Urinary bladder (tissue), 4 donors: ENCODE measurements around the gene WDR1. TPM values are rescaled to one million over a fixed set of nuclear protein-coding genes. Genes with fewer than 3 reads are reported as not detected.

Source experiments
- DNase-seq: peaks from one replicate; pipeline ENCODE4 v3.0.0-alpha.2; 2015; ENCODE audit errors: extremely low spot score
- H3K27ac ChIP-seq: one replicate; pipeline ENCODE4 v1.5.1; 2013; ENCODE audit warnings: low read depth, mild to moderate bottlenecking, moderate library complexity
- H3K36me3 ChIP-seq: one replicate; pipeline ENCODE4 v1.6.1; 2013; ENCODE audit warnings: mild to moderate bottlenecking, moderate library complexity; ENCODE audit not compliant: insufficient read depth
- H3K4me1 ChIP-seq: one replicate; pipeline ENCODE4 v1.6.1; 2013; ENCODE audit warnings: mild to moderate bottlenecking, moderate library complexity; ENCODE audit not compliant: insufficient read depth
- H3K4me3 ChIP-seq: one replicate; pipeline ENCODE4 v1.5.1; 2013; ENCODE audit warnings: low read depth, low read length
- WGBS: extraction: QIAGEN DNeasy Blood & Tissue Kit; methylation state at CpG from one replicate; pipeline ENCODE4 v1.1.7; 2013; 5-methylcytosine and 5-hydroxymethylcytosine counted together
- polyA plus RNA-seq: library from polyadenylated mRNA; stranded (reverse); fragments of 200-250 nt; gene quantifications from one replicate; pipeline ENCODE4 v1.2.3, GENCODE V29; 2013
- total RNA-seq: library from RNA; depleted of rRNA; stranded (reverse); fragments of >200 nt; gene quantifications from one replicate; pipeline ENCODE4 v1.2.3, GENCODE V29; 2014
- donor health status: healthy with polysubstance abuse.
- donor health status: healthy.

Gene WDR1
- total and polyA plus RNA-seq, 2 donors: 107 to 361 TPM

- 80% methylated on average over 1 of the region's 1 CpG for WGBS
- no peak for DNase-seq
- no peak overlapping the region for H3K4me3 ChIP-seq
- H3K36me3 ChIP-seq: no peaks in the 10 kb centered on the region
- H3K4me1 ChIP-seq: no peaks in the 10 kb centered on the region
- no peak overlapping the region for H3K27ac ChIP-seq
Observed at GRCh38 chr4:10045481-10045880, 71.1 kb downstream of the WDR1 start.

- Histone ChIP-seq H3K36me3 (no peaks in the 10 kb centered on the region), H3K4me1 (no peaks in the 10 kb centered on the region), H3K4me3 (no peak overlapping the region), H3K27ac (no peak overlapping the region)
- 83% methylated on average over 6 of the region's 6 CpGs for WGBS
- DNase-seq: no peak
Observed at GRCh38 chr4:10041036-10041435, 75.6 kb downstream of the WDR1 start.

- no peak for DNase-seq
- WGBS: 86% methylated on average over 10 of the region's 10 CpGs
- Histone ChIP-seq H3K36me3 (no peaks in the 10 kb centered on the region), H3K4me1 (no peaks in the 10 kb centered on the region), H3K27ac (no peak overlapping the region), H3K4me3 (no peak overlapping the region)
Observed at GRCh38 chr4:10040049-10040892, 76.3 kb downstream of the WDR1 start.

- no peak overlapping the region for H3K4me3 ChIP-seq
- H3K27ac ChIP-seq: no peak overlapping the region
- WGBS: 82% methylated on average over 10 of the region's 10 CpGs
- no peak for DNase-seq
- H3K36me3 ChIP-seq: no peaks in the 10 kb centered on the region
- peaks cover 2% of the 10 kb centered on the region for H3K4me1 ChIP-seq
Observed at GRCh38 chr4:10036807-10037342, 79.7 kb downstream of the WDR1 start.

GRCh38 chr4:10035130-10035529 lies 81.5 kb downstream of the WDR1 start:
- Histone ChIP-seq H3K36me3 (no peaks in the 10 kb centered on the region), H3K4me1 (peaks cover 2% of the 10 kb centered on the region), H3K4me3 (no peak overlapping the region), H3K27ac (no peak overlapping the region)
- no peak for DNase-seq
- WGBS: 75% methylated on average over 6 of the region's 6 CpGs

GRCh38 chr4:10034612-10035104 lies 81.9 kb downstream of the WDR1 start:
- no peak overlapping the region for H3K27ac ChIP-seq
- H3K4me1 ChIP-seq: peaks cover 2% of the 10 kb centered on the region
- no peaks in the 10 kb centered on the region for H3K36me3 ChIP-seq
- 95% methylated on average over 5 of the region's 5 CpGs for WGBS
- no peak for DNase-seq
- H3K4me3 ChIP-seq: no peak overlapping the region

- no peak overlapping the region for H3K27ac ChIP-seq
- WGBS: 77% methylated on average over 10 of the region's 10 CpGs
Observed at GRCh38 chr4:10034136-10034535, 82.5 kb downstream of the WDR1 start.

GRCh38 chr4:10033191-10033881 lies 83.3 kb downstream of the WDR1 start:
- Histone ChIP-seq H3K36me3 (no peaks in the 10 kb centered on the region), H3K4me3 (no peak overlapping the region), H3K27ac (peak overlapping the region; percentile 57), H3K4me1 (peaks cover 2% of the 10 kb centered on the region)
- WGBS: 35% methylated on average over 18 of the region's 18 CpGs
- no peak for DNase-seq

More at GRCh38 chr4:10034136-10034535, 82.5 kb downstream of the WDR1 start:
- Histone ChIP-seq H3K4me3 (no peak overlapping the region), H3K36me3 (no peaks in the 10 kb centered on the region), H3K4me1 (peaks cover 2% of the 10 kb centered on the region)
- no peak for DNase-seq

- peaks cover 2% of the 10 kb centered on the region for H3K4me1 ChIP-seq
- H3K27ac ChIP-seq: no peak overlapping the region
- no peak overlapping the region for H3K4me3 ChIP-seq
- H3K36me3 ChIP-seq: no peaks in the 10 kb centered on the region
- no peak for DNase-seq
- 47% methylated on average over 6 of the region's 6 CpGs for WGBS
Observed at GRCh38 chr4:10032625-10033024, 84.0 kb downstream of the WDR1 start.

GRCh38 chr4:10031668-10032590 lies 84.7 kb downstream of the WDR1 start:
- DNase-seq: no peak
- no peak overlapping the region for H3K4me3 ChIP-seq
- no peaks in the 10 kb centered on the region for H3K36me3 ChIP-seq
- H3K4me1 ChIP-seq: peaks cover 2% of the 10 kb centered on the region
- no peak overlapping the region for H3K27ac ChIP-seq
- WGBS: 52% methylated on average over 10 of the region's 10 CpGs

GRCh38 chr4:10030972-10031667 lies 85.5 kb downstream of the WDR1 start:
- H3K4me1 ChIP-seq: peaks cover 2% of the 10 kb centered on the region
- no peak overlapping the region for H3K27ac ChIP-seq
- H3K4me3 ChIP-seq: no peak overlapping the region
- DNase-seq: no peak
- no peaks in the 10 kb centered on the region for H3K36me3 ChIP-seq
- WGBS: 72% methylated on average over 7 of the region's 7 CpGs

GRCh38 chr4:10029403-10029802 lies 87.2 kb downstream of the WDR1 start:
- H3K4me1 ChIP-seq: peaks cover 2% of the 10 kb centered on the region
- no peak overlapping the region for H3K27ac ChIP-seq
- no peak for DNase-seq
- 99% methylated on average over 4 of the region's 4 CpGs for WGBS
- H3K4me3 ChIP-seq: no peak overlapping the region
- no peaks in the 10 kb centered on the region for H3K36me3 ChIP-seq
